Smooth muscle cell (in vitro differentiated cells): ENCODE data around the gene ACOX2. TPM values are rescaled to one million over a fixed set of nuclear protein-coding genes. Genes with fewer than 3 reads are reported as not detected.

Experiments used
- DNase-seq: peaks from one replicate; lab custom pipeline; 2025; ENCODE audit not compliant: unreplicated experiment; lab: John Stamatoyannopoulos, UW
- H2AFZ ChIP-seq: fragments of 200-600 bp; sonication (generic); 2 replicates; pipeline ENCODE4 v1.6.0; 2016; ENCODE audit warnings: antibody characterized with exemption, low read depth, mild to moderate bottlenecking
- H3F3A ChIP-seq: fragments of 200-600 bp; sonication (generic); 2 replicates; pipeline ENCODE4 v1.6.0; 2017; ENCODE audit warnings: antibody characterized with exemption, low read depth
- H3K27ac ChIP-seq: fragments of 200-600 bp; sonication (generic); 2 replicates; pipeline ENCODE4 v1.5.1; 2016; ENCODE audit warnings: low read depth, mild to moderate bottlenecking
- H3K27me3 ChIP-seq: fragments of 200-600 bp; sonication (generic); 2 replicates; pipeline ENCODE4 v1.6.1; 2016; ENCODE audit warnings: low read depth, mild to moderate bottlenecking
- H3K36me3 ChIP-seq: fragments of 200-600 bp; sonication (generic); 2 replicates; pipeline ENCODE4 v1.5.1; 2016; ENCODE audit warnings: low read depth
- H3K4me1 ChIP-seq: fragments of 200-600 bp; sonication (generic); 2 replicates; pipeline ENCODE4 v1.5.1; 2016; ENCODE audit warnings: low read depth
- H3K4me2 ChIP-seq: fragments of 200-600 bp; sonication (generic); 2 replicates; pipeline ENCODE4 v1.6.0; 2016; ENCODE audit warnings: mild to moderate bottlenecking
- H3K4me3 ChIP-seq: fragments of 200-600 bp; sonication (generic); 2 replicates; pipeline ENCODE4 v1.5.1; 2016; ENCODE audit warnings: mild to moderate bottlenecking
- H3K79me2 ChIP-seq: fragments of 200-600 bp; sonication (generic); 2 replicates; pipeline ENCODE4 v1.6.0; 2016; ENCODE audit warnings: low read depth, mild to moderate bottlenecking
- H3K9ac ChIP-seq: fragments of 200-600 bp; sonication (generic); 2 replicates; pipeline ENCODE4 v1.6.0; 2016; ENCODE audit warnings: low read depth
- H3K9me3 ChIP-seq: fragments of 200-600 bp; sonication (generic); replicated peaks from 2 replicates; pipeline ENCODE4 v1.5.1; 2016; ENCODE audit warnings: low read depth
- H4K20me1 ChIP-seq: fragments of 200-600 bp; sonication (generic); 2 replicates; pipeline ENCODE4 v1.6.0; 2016; ENCODE audit warnings: low read depth
- WGBS: methylation state at CpG from one replicate; pipeline ENCODE4 v1.1.7; 2016; ENCODE audit warnings: low lambda C conversion rate; 5-methylcytosine and 5-hydroxymethylcytosine counted together
- polyA plus RNA-seq: library from polyadenylated mRNA; unstranded; fragments of >200 nt; fragmentation: Nextera tagmentation; extraction: Ambion mirVana; gene quantifications from 2 replicates; pipeline ENCODE4 v1.2.1, GENCODE V29; 2016
- total RNA-seq: library from RNA; depleted of rRNA; stranded (reverse); fragments of >200 nt; gene quantifications from 2 replicates; pipeline ENCODE4 v1.2.3, GENCODE V29; 2014
- TF ChIP-seq, protein P1 (sequence below): fragments of 200-600 bp; sonication (generic); IDR thresholded peaks from 2 replicates; pipeline ENCODE4 v1.5.1; 2017; ENCODE audit warnings: borderline replicate concordance, mild to moderate bottlenecking, antibody characterized with exemption; ENCODE audit not compliant: insufficient read depth, poor library complexity, severe bottlenecking

ACOX2 gene
- total and polyA plus RNA-seq, 2 experiments from 2014 or later, result 8.5 to 13.2 TPM

DNA sequence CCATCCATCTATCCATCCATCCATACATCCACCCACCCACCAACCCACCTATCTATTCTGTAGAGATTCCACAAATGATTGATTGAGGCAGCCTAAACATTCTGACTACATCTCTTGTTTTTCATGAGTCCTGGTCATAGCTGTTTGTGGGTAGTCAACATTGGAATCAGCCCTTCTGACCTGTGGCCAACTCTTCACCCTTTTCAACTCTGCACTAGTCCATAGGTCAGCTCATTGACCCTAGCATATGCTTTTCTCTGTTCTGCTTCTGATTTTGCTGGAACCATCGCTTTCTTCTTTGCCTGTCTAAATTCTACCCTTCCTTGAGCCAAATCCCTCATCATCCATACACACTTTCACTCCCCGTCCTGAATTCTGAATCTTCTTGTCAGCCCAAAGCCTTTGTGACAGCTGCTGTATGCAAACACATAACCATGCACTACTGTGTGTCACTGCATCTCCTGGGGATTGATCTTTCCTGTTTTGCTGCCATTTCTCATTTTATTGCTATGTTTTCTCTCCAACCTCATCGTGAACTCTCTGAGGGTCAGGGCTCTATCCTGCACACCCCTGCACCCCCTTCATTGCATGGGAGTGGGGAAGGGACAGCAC is 61.9 kb downstream of the ACOX2 start:
- WGBS, result 87% methylated on average over 3 of the region's 3 CpGs
- TF ChIP-seq, protein P1, sequence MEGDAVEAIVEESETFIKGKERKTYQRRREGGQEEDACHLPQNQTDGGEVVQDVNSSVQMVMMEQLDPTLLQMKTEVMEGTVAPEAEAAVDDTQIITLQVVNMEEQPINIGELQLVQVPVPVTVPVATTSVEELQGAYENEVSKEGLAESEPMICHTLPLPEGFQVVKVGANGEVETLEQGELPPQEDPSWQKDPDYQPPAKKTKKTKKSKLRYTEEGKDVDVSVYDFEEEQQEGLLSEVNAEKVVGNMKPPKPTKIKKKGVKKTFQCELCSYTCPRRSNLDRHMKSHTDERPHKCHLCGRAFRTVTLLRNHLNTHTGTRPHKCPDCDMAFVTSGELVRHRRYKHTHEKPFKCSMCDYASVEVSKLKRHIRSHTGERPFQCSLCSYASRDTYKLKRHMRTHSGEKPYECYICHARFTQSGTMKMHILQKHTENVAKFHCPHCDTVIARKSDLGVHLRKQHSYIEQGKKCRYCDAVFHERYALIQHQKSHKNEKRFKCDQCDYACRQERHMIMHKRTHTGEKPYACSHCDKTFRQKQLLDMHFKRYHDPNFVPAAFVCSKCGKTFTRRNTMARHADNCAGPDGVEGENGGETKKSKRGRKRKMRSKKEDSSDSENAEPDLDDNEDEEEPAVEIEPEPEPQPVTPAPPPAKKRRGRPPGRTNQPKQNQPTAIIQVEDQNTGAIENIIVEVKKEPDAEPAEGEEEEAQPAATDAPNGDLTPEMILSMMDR, result no peak
- peaks cover 3% of the 10 kb centered on the region for H3F3A ChIP-seq
- no peak overlapping the region for H3K27ac ChIP-seq
- H4K20me1 ChIP-seq, result no peaks in the 10 kb centered on the region
- DNase-seq, result no peak
- no peaks in the 10 kb centered on the region for H3K27me3 ChIP-seq
- H3K4me2 ChIP-seq, result no peak overlapping the region
- no peaks in the 10 kb centered on the region for H3K79me2 ChIP-seq
- no peaks in the 10 kb centered on the region for H3K36me3 ChIP-seq
- no peak overlapping the region for H2AFZ ChIP-seq
- H3K9me3 ChIP-seq, result peaks cover 5% of the 10 kb centered on the region
- peaks cover 12% of the 10 kb centered on the region for H3K4me1 ChIP-seq
- no peak overlapping the region for H3K4me3 ChIP-seq
- H3K9ac ChIP-seq, result no peak overlapping the region

DNA sequence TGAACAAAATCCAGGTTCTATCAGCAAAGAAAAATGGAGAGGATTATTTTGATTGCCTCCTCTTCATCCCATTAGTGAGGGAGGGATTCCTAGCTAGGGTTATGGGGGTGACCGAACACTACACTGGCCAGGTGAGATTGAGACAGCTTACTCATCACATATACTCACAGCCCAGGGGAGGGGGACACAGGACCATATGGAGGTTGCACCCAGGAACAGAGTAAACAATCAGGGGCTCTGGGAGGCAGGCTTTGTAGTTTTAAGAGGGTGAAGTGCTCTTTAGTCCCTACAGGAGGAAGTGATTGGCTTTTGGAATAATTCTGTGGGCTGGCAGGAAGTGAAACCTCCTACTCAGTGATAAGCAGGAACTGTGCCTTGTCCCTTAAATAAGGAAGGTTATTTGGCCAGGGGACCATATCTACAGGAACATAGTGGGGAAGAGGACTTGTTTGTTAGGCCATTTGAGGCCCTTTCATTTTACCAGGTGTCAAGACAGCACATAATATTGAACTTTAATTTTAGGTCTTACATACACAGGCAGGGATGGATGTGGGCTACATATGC is 62.6 kb downstream of the ACOX2 start:
- WGBS, result 89% methylated on average over 1 of the region's 1 CpG
- TF ChIP-seq, protein P1, result no peak
- H3K27ac ChIP-seq, result no peak overlapping the region
- H3K27me3 ChIP-seq, result no peaks in the 10 kb centered on the region
- H4K20me1 ChIP-seq, result no peaks in the 10 kb centered on the region
- no peak overlapping the region for H3K4me3 ChIP-seq
- peaks cover 1% of the 10 kb centered on the region for H3K9me3 ChIP-seq
- no peak overlapping the region for H3K9ac ChIP-seq
- H3K4me2 ChIP-seq, result no peak overlapping the region
- peaks cover 3% of the 10 kb centered on the region for H3F3A ChIP-seq
- no peaks in the 10 kb centered on the region for H3K36me3 ChIP-seq
- H3K79me2 ChIP-seq, result no peaks in the 10 kb centered on the region
- peaks cover 12% of the 10 kb centered on the region for H3K4me1 ChIP-seq
- no peak overlapping the region for H2AFZ ChIP-seq
- DNase-seq, result no peak

GRCh38 chr3:58473275-58473674 is 63.7 kb downstream of the ACOX2 start:
- Histone ChIP-seq H3K9ac (no peak overlapping the region), H3K27me3 (no peaks in the 10 kb centered on the region), H3K9me3 (no peaks in the 10 kb centered on the region), H3K4me1 (peaks cover 12% of the 10 kb centered on the region), H3K36me3 (no peaks in the 10 kb centered on the region), H3K4me3 (no peak overlapping the region), H3K79me2 (no peaks in the 10 kb centered on the region), H3F3A (peaks cover 3% of the 10 kb centered on the region), H3K4me2 (no peak overlapping the region), H3K27ac (no peak overlapping the region), H4K20me1 (no peaks in the 10 kb centered on the region), H2AFZ (no peak overlapping the region)
- WGBS, result 100% methylated on average over 1 of the region's 1 CpG
- TF ChIP-seq, protein P1, result no peak
- no peak for DNase-seq
